Uterus (tissue), 4 donors: Measurements from ENCODE around the gene RNF208. TPM values are rescaled to one million over a fixed set of nuclear protein-coding genes. Genes with fewer than 3 reads are reported as not detected.

Experiments
- DNase-seq, 2 donors: peaks; one replicate each; pipeline ENCODE4 v3.0.0-alpha.2; 2019 to 2020
- H3K27ac ChIP-seq, 2 donors: fragments of 200-600 bp; sonication (generic); 1 replicate in 1 of 2; 2 replicates in 1 of 2; pipeline ENCODE4 v1.5.1; 2016 to 2018
- H3K27me3 ChIP-seq, 2 donors: fragments of 200-600 bp; sonication (generic); one replicate each; pipeline ENCODE4 v1.5.1; 2018 to 2019; ENCODE audit warnings: control low read depth in 1 of 2
- H3K36me3 ChIP-seq, 2 donors: fragments of 200-600 bp; sonication (generic); one replicate each; pipeline ENCODE4 v1.5.1; 2019; ENCODE audit warnings: control low read depth in 1 of 2
- H3K4me1 ChIP-seq, 2 donors: fragments of 200-600 bp; sonication (generic); one replicate each; pipeline ENCODE4 v1.5.1; 2018 to 2019; ENCODE audit warnings: control low read depth in 1 of 2
- H3K4me3 ChIP-seq, 2 donors: fragments of 200-600 bp; sonication (generic); 1 replicate in 1 of 2; 2 replicates in 1 of 2; pipeline ENCODE4 v1.5.1; 2018 to 2019; ENCODE audit warnings: mild to moderate bottlenecking in 1 of 2
- H3K9me3 ChIP-seq, 2 donors: fragments of 200-600 bp; sonication (generic); one replicate each; pipeline ENCODE4 v1.5.1; 2019; ENCODE audit warnings: control low read depth in 1 of 2
- CTCF ChIP-seq, 4 experiments: fragments of 200-600 bp in 2 of 4; fragments of 450-650 bp in 2 of 4; sonication (generic) in 2 of 4; IDR thresholded peaks; one replicate each; pipeline ENCODE4 v1.5.1; 2016 to 2019; ENCODE audit warnings: antibody characterized with exemption in 4 of 4, mild to moderate bottlenecking in 2 of 4, moderate library complexity in 1 of 4
- POLR2A ChIP-seq, 2 donors: fragments of 450-650 bp; IDR thresholded peaks; one replicate each; pipeline ENCODE4 v1.6.1; 2016; ENCODE audit warnings: antibody characterized with exemption in 2 of 2, mild to moderate bottlenecking in 1 of 2, moderate library complexity in 1 of 2
- intact Hi-C: fragments of 100-400 bp; cut with DNase I; formaldehyde crosslinking; loops from one replicate; pipeline ENCODE4 v1.15.1; 2023; ENCODE audit warnings: low total_unique reads
- total RNA-seq, 4 donors: library from RNA; depleted of rRNA in 3 of 4; stranded (reverse); fragments of >200 nt in 3 of 4; gene quantifications; one replicate each; pipeline versions ENCODE4 v1.1.0 to v1.2.4, GENCODE V29; 2014 to 2023
- donor health status: DM: yes; HTN: yes; CAD: no.

The RNF208 gene
- total RNA-seq, 4 donors from 2014 or later: 3.7 TPM; not detected in 3

- Histone ChIP-seq H3K27me3 (peaks cover 5 to 6% of the 10 kb centered on the region in 2 donors), H3K4me1 (peaks cover 0 to 6% of the 10 kb centered on the region in 2 donors), H3K27ac (no peak overlapping the region), H3K4me3 (no peak overlapping the region), H3K9me3 (no peaks in the 10 kb centered on the region), H3K36me3 (no peaks in the 10 kb centered on the region)
- intact Hi-C loops: no loop called here
- DNase-seq: no peak
- TF ChIP-seq POLR2A (IDR thresholded peaks at IDR 0.05): no peak
Measured at GRCh38 chr9:137173796-137174664, 48.0 kb downstream of the RNF208 start.

GRCh38 chr9:137172901-137173795 lies 48.9 kb downstream of the RNF208 start:
- no peak for TF ChIP-seq CTCF (IDR thresholded peaks at IDR 0.05)
- no peak for TF ChIP-seq POLR2A (IDR thresholded peaks at IDR 0.05)
- Histone ChIP-seq H3K27ac (no peak overlapping the region), H3K27me3 (peaks cover 8 to 13% of the 10 kb centered on the region in 2 donors), H3K4me3 (no peak overlapping the region), H3K36me3 (no peaks in the 10 kb centered on the region), H3K4me1 (peaks cover 1 to 15% of the 10 kb centered on the region in 2 donors), H3K9me3 (no peaks in the 10 kb centered on the region)
- intact Hi-C loops: no loop called here
- no peak for DNase-seq

GRCh38 chr9:137171149-137171900 lies 50.7 kb downstream of the RNF208 start:
- Histone ChIP-seq H3K4me1 (peaks cover 4 to 21% of the 10 kb centered on the region in 2 donors), H3K9me3 (no peaks in the 10 kb centered on the region), H3K27me3 (peaks cover 24 to 28% of the 10 kb centered on the region in 2 donors), H3K36me3 (no peaks in the 10 kb centered on the region), H3K27ac (no peak overlapping the region), H3K4me3 (no peak overlapping the region)
- no peak for DNase-seq
- TF ChIP-seq POLR2A (IDR thresholded peaks at IDR 0.05) (no peak), CTCF (IDR thresholded peaks at IDR 0.05) (no peak)
- intact Hi-C loops: no loop called here

GRCh38 chr9:137170486-137171148 lies 51.4 kb downstream of the RNF208 start:
- H3K4me3 ChIP-seq: no peak overlapping the region
- peaks cover 28 to 31% of the 10 kb centered on the region in 2 donors for H3K27me3 ChIP-seq
- TF ChIP-seq CTCF (IDR thresholded peaks at IDR 0.05) (no peak), POLR2A (IDR thresholded peaks at IDR 0.05) (no peak)

More at GRCh38 chr9:137170486-137171148, 51.4 kb downstream of the RNF208 start:
- H3K27ac ChIP-seq: no peak overlapping the region
- DNase-seq: no peak
- H3K36me3 ChIP-seq: no peaks in the 10 kb centered on the region
- H3K4me1 ChIP-seq: peaks cover 4 to 21% of the 10 kb centered on the region in 2 donors
- H3K9me3 ChIP-seq: no peaks in the 10 kb centered on the region
- intact Hi-C loops: no loop called here

Other genes with a start within 250 kb of the RNF208 start
- 100 to 1,000 TPM in 1 of 4 donors, 10 to 100 TPM in 3; 13.5 to 116 (median 58.8) TPM for gene PTGDS, start 244.7 kb downstream of the RNF208 start, total RNA-seq
- gene LCNL1, start 239.2 kb downstream of the RNF208 start, total RNA-seq: 1 to 10 TPM in 1 of 4 donors, under 1 TPM in 3; under 0.01 to 6.9 (median 0.54) TPM
- 10 to 100 TPM; 14.2 to 39.5 (median 18.8) TPM for gene PAXX, start 229.8 kb downstream of the RNF208 start, total RNA-seq
- gene CLIC3, start 225.7 kb downstream of the RNF208 start, total RNA-seq: 1 to 10 TPM in 2 of 4 donors, not detected in 2; 1.5 TPM
- gene ABCA2, start 194.0 kb downstream of the RNF208 start, total RNA-seq: 10 to 100 TPM; 24.8 to 36.9 (median 26.1) TPM
- not detected for gene FUT7, start 190.2 kb downstream of the RNF208 start, total RNA-seq
- 100 to 1,000 TPM in 1 of 4 donors, 10 to 100 TPM in 3; 25.2 to 221 (median 59.2) TPM for gene NPDC1, start 176.1 kb downstream of the RNF208 start, total RNA-seq
- gene ENTPD2, start 168.2 kb downstream of the RNF208 start, total RNA-seq: 10 to 100 TPM in 1 of 4 donors, 1 to 10 TPM in 1, not detected in 2; 2.4 to 11.5 TPM
- 1 to 10 TPM in 2 of 4 donors, under 1 TPM in 1, not detected in 1; 0.15 to 5.9 (median 1.0) TPM for gene SAPCD2, start 151.7 kb downstream of the RNF208 start, total RNA-seq
- 10 to 100 TPM in 1 of 4 donors, 1 to 10 TPM in 2, under 1 TPM in 1; 0.51 to 13.8 (median 5.3) TPM for gene UAP1L1, start 144.7 kb downstream of the RNF208 start, total RNA-seq
- 10 to 100 TPM; 32.9 to 65.0 (median 47.5) TPM for gene MAN1B1, start 135.3 kb downstream of the RNF208 start, total RNA-seq
- 100 to 1,000 TPM in 1 of 4 donors, 10 to 100 TPM in 3; 23.2 to 100 (median 76.8) TPM for gene DPP7, start 107.5 kb downstream of the RNF208 start, total RNA-seq
- not detected for gene GRIN1, start 83.1 kb downstream of the RNF208 start, total RNA-seq
- under 1 TPM in 1 of 4 donors, not detected in 3; 0.29 TPM for gene LRRC26, start 52.2 kb downstream of the RNF208 start, total RNA-seq
- gene TMEM210, start 50.2 kb downstream of the RNF208 start, total RNA-seq: not detected
- gene ANAPC2, start 33.7 kb downstream of the RNF208 start, total RNA-seq: 10 to 100 TPM in 3 of 4 donors, 1 to 10 TPM in 1; 6.7 to 65.6 (median 24.9) TPM
- 10 to 100 TPM; 17.1 to 47.1 (median 40.6) TPM for gene SSNA1, start 33.6 kb downstream of the RNF208 start, total RNA-seq
- 10 to 100 TPM in 1 of 4 donors, 1 to 10 TPM in 2, under 1 TPM in 1; 0.29 to 17.1 (median 5.5) TPM for gene TPRN, start 21.5 kb downstream of the RNF208 start, total RNA-seq
- 10 to 100 TPM; 33.2 to 53.3 (median 38.7) TPM for gene TMEM203, start 16.6 kb downstream of the RNF208 start, total RNA-seq
- gene NDOR1, start 16.5 kb downstream of the RNF208 start, total RNA-seq: 10 to 100 TPM in 1 of 4 donors, 1 to 10 TPM in 1, not detected in 2; 4.5 to 14.9 TPM
- gene CYSRT1, start 2.9 kb upstream of the RNF208 start, total RNA-seq: under 1 TPM in 1 of 4 donors, not detected in 3; 0.34 TPM
- gene RNF224, start 5.3 kb upstream of the RNF208 start, total RNA-seq: under 1 TPM in 1 of 4 donors, not detected in 3; 0.21 TPM
- under 1 TPM in 1 of 4 donors, not detected in 3; 0.48 TPM for gene SLC34A3, start 8.7 kb upstream of the RNF208 start, total RNA-seq
- gene TUBB4B, start 19.0 kb upstream of the RNF208 start, total RNA-seq: 100 to 1,000 TPM in 3 of 4 donors, 10 to 100 TPM in 1; 91.5 to 174 (median 139) TPM
- gene STPG3, start 29.0 kb upstream of the RNF208 start, total RNA-seq: not detected
- gene NELFB, start 33.1 kb upstream of the RNF208 start, total RNA-seq: 10 to 100 TPM; 17.1 to 46.5 (median 43.2) TPM
- gene TOR4A, start 55.5 kb upstream of the RNF208 start, total RNA-seq: 10 to 100 TPM in 3 of 4 donors, 1 to 10 TPM in 1; 2.6 to 12.7 (median 11.5) TPM
- gene NRARP, start 80.0 kb upstream of the RNF208 start, total RNA-seq: 10 to 100 TPM in 2 of 4 donors, 1 to 10 TPM in 1, under 1 TPM in 1; 0.29 to 16.5 (median 11.4) TPM
- 10 to 100 TPM; 11.8 to 49.0 (median 31.5) TPM for gene EXD3, start 200.9 kb upstream of the RNF208 start, total RNA-seq
- gene NOXA1, start 201.2 kb upstream of the RNF208 start, total RNA-seq: 10 to 100 TPM in 1 of 4 donors, 1 to 10 TPM in 2, under 1 TPM in 1; 0.29 to 13.3 (median 3.4) TPM
- gene ENTPD8, start 219.1 kb upstream of the RNF208 start, total RNA-seq: under 1 TPM in 1 of 4 donors, not detected in 3; 0.21 TPM
- 10 to 100 TPM; 17.4 to 40.7 (median 32.1) TPM for gene NSMF, start 237.1 kb upstream of the RNF208 start, total RNA-seq